Brain microvascular endothelial cell (primary cell): Measurements from ENCODE around the gene NAT16.

ENCODE experiments used
- DNase-seq: peaks from one replicate; pipeline ENCODE4 v3.0.0-alpha.2; 2020
- H3K27ac ChIP-seq: fragments of 250-450 bp; sonication (Bioruptor Pico); 2 replicates; pipeline ENCODE4 v1.5.1; 2020; ENCODE audit warnings: mild to moderate bottlenecking, moderate library complexity
- H3K27me3 ChIP-seq: fragments of 250-450 bp; sonication (Bioruptor Pico); replicated peaks from 2 replicates; pipeline ENCODE4 v1.5.1; 2020; ENCODE audit warnings: mild to moderate bottlenecking
- H3K36me3 ChIP-seq: fragments of 250-450 bp; sonication (Bioruptor Pico); replicated peaks from 2 replicates; pipeline ENCODE4 v1.5.1; 2020; ENCODE audit warnings: mild to moderate bottlenecking
- H3K4me3 ChIP-seq: 2 replicates; pipeline ENCODE4 v1.5.1; 2011; ENCODE audit warnings: low read depth, mild to moderate bottlenecking, control low read depth, low read length, moderate library complexity
- CTCF ChIP-seq: IDR thresholded peaks from 2 replicates; pipeline ENCODE4 v1.5.1; 2011; ENCODE audit warnings: low read depth, mild to moderate bottlenecking, moderate library complexity, low read length, control low read depth, inconsistent platforms; ENCODE audit errors: missing control alignments
- in situ Hi-C: cut with HindIII; loops from 2 replicates; pipeline ENCODE4 v1.10.0; 2017; ENCODE audit warnings: low sequenced_read_pairs, low pct_ligation_motif_present

Gene NAT16

GRCh38 chr7:101180130-101180755 is at the start of gene NAT16:
Gene NAT16 (minus strand): TSS chr7:101180293. CDS start chr7:101174807, 5,486 bp downstream.
- H3K4me3 ChIP-seq, result no peak within 1 kb of the TSS
- in situ Hi-C loops, result no loop called here
- DNase-seq, result no peak
- no peak for TF ChIP-seq CTCF
- no peak within 1 kb of the TSS for H3K27ac ChIP-seq
- no peaks in the 10 kb centered on the region for H3K36me3 ChIP-seq
- peaks cover 42% of the 10 kb centered on the region for H3K27me3 ChIP-seq

GRCh38 chr7:101226721-101227120 is 46.6 kb upstream of the NAT16 start:
- no peak overlapping the region for H3K27ac ChIP-seq
- peaks cover 46% of the 10 kb centered on the region for H3K36me3 ChIP-seq
- no peak overlapping the region for H3K4me3 ChIP-seq
- no peak for DNase-seq
- in situ Hi-C loops, result no loop called here
- no peaks in the 10 kb centered on the region for H3K27me3 ChIP-seq
- no peak for TF ChIP-seq CTCF

GRCh38 chr7:101225650-101226049 is 45.6 kb upstream of the NAT16 start:
- in situ Hi-C loops, result no loop called here
- Histone ChIP-seq H3K27me3 (no peaks in the 10 kb centered on the region), H3K36me3 (peaks cover 46% of the 10 kb centered on the region), H3K4me3 (no peak overlapping the region), H3K27ac (no peak overlapping the region)
- no peak for TF ChIP-seq CTCF
- no peak for DNase-seq

GRCh38 chr7:101223528-101223927 is 43.4 kb upstream of the NAT16 start:
- in situ Hi-C loops, result no loop called here
- Histone ChIP-seq H3K27me3 (no peaks in the 10 kb centered on the region), H3K36me3 (peaks cover 39% of the 10 kb centered on the region), H3K27ac (no peak overlapping the region), H3K4me3 (no peak overlapping the region)
- DNase-seq, result no peak
- no peak for TF ChIP-seq CTCF

GRCh38 chr7:101222275-101222830 is 42.3 kb upstream of the NAT16 start:
- Histone ChIP-seq H3K27me3 (no peaks in the 10 kb centered on the region), H3K4me3 (no peak overlapping the region), H3K36me3 (peaks cover 33% of the 10 kb centered on the region), H3K27ac (no peak overlapping the region)
- DNase-seq, result no peak
- in situ Hi-C loops, result no loop called here
- no peak for TF ChIP-seq CTCF

GRCh38 chr7:101220295-101220694 is 40.2 kb upstream of the NAT16 start:
- TF ChIP-seq CTCF, result no peak
- H3K27me3 ChIP-seq, result no peaks in the 10 kb centered on the region
- no peak for DNase-seq
- in situ Hi-C loops, result no loop called here
- H3K4me3 ChIP-seq, result no peak overlapping the region
- H3K36me3 ChIP-seq, result peaks cover 28% of the 10 kb centered on the region
- H3K27ac ChIP-seq, result no peak overlapping the region
